Calu3 (cell line): ENCODE data around the gene YY1. TPM values are rescaled to one million over a fixed set of nuclear protein-coding genes. Genes with fewer than 3 reads are reported as not detected.
A peak's percentile ranks its signal among the peaks of the same experiment; 100 is the strongest.

Source experiments
- Bru-seq: library from RNA; stranded (reverse); fragments of 400-500 nt; gene quantifications from one replicate; lab custom pipeline; 2021; lab: Mats Ljungman, UMichigan
- BruChase-seq, 2 experiments: library from RNA; stranded (reverse); fragments of 400-500 nt; gene quantifications; one replicate each; lab custom pipeline; 2021; lab: Mats Ljungman, UMichigan
- BruUV-seq: library from RNA; stranded (reverse); fragments of 400-500 nt; replicated peaks from 2 replicates; lab custom pipeline; 2021; lab: Mats Ljungman, UMichigan
- CTCF ChIA-PET: fragments of 300-600 bp; sonication (Branson Sonifier 250); formaldehyde crosslinking; loops from one replicate; lab custom pipeline; 2022; ENCODE audit warnings: antibody characterized with exemption; lab: Charles Lee
- DNase-seq: peaks from one replicate; pipeline ENCODE4 v3.0.0; 2022
- H3K27ac Mint-ChIP-seq: one replicate; pipeline ENCODE4 v1.8.0; 2022; ENCODE audit warnings: mixed read lengths; ENCODE audit not compliant: unreplicated experiment
- H3K27me3 Mint-ChIP-seq: one replicate; pipeline ENCODE4 v1.8.0; 2022; ENCODE audit warnings: mixed read lengths; ENCODE audit not compliant: unreplicated experiment
- H3K36me3 Mint-ChIP-seq: one replicate; pipeline ENCODE4 v1.8.0; 2022; ENCODE audit warnings: mild to moderate bottlenecking, moderate library complexity, mixed read lengths; ENCODE audit not compliant: insufficient read depth, unreplicated experiment
- H3K4me1 Mint-ChIP-seq: one replicate; pipeline ENCODE4 v1.8.0; 2022; ENCODE audit warnings: mild to moderate bottlenecking, low read depth, mixed read lengths; ENCODE audit not compliant: unreplicated experiment
- H3K4me3 Mint-ChIP-seq: one replicate; pipeline ENCODE4 v1.8.0; 2022; ENCODE audit warnings: mild to moderate bottlenecking, low read depth, moderate library complexity, mixed read lengths; ENCODE audit not compliant: unreplicated experiment
- H3K9me3 Mint-ChIP-seq: one replicate; pipeline ENCODE4 v1.8.0; 2022; ENCODE audit warnings: low read depth, mixed read lengths; ENCODE audit not compliant: unreplicated experiment
- CTCF ChIP-seq: fragments of 200-600 bp; IDR thresholded peaks from one replicate; pipeline ENCODE4 v1.8.0; 2022; ENCODE audit warnings: antibody characterized with exemption; ENCODE audit not compliant: unreplicated experiment
- intact Hi-C: fragments of 100-400 bp; cut with micrococcal nuclease; formaldehyde crosslinking; loops from one replicate; pipeline ENCODE4 v1.10.0; 2022; ENCODE audit not compliant: unreplicated experiment
- long read RNA-seq: library from polyadenylated mRNA; stranded (forward); transcript quantifications from one replicate; pipeline ENCODE4 v2.0.0, GENCODE V29; 2022
- total RNA-seq: library from RNA; stranded (reverse); gene quantifications from 2 replicates; pipeline ENCODE4 v1.2.3, GENCODE V29; 2022

The YY1 gene
- total RNA-seq (99.0 and 100.0 TPM in 2 replicates), Bru-seq, nascent RNA (percentile 92 among the genes with signal in this experiment), BruChase-seq, experiment 1, labeled RNA remaining after a 6-hour chase (percentile 94 among the genes with signal in this experiment), BruChase-seq, experiment 2, labeled RNA remaining after a 2-hour chase (percentile 93 among the genes with signal in this experiment)
- long read RNA-seq, full-length matches to known transcripts = 50 of 66 reads
- long read RNA-seq, partial matches to known transcripts = 2 of 66 reads
- long read RNA-seq, other reads (novel, unspliced or antisense) = 14 of 66 reads

DNA sequence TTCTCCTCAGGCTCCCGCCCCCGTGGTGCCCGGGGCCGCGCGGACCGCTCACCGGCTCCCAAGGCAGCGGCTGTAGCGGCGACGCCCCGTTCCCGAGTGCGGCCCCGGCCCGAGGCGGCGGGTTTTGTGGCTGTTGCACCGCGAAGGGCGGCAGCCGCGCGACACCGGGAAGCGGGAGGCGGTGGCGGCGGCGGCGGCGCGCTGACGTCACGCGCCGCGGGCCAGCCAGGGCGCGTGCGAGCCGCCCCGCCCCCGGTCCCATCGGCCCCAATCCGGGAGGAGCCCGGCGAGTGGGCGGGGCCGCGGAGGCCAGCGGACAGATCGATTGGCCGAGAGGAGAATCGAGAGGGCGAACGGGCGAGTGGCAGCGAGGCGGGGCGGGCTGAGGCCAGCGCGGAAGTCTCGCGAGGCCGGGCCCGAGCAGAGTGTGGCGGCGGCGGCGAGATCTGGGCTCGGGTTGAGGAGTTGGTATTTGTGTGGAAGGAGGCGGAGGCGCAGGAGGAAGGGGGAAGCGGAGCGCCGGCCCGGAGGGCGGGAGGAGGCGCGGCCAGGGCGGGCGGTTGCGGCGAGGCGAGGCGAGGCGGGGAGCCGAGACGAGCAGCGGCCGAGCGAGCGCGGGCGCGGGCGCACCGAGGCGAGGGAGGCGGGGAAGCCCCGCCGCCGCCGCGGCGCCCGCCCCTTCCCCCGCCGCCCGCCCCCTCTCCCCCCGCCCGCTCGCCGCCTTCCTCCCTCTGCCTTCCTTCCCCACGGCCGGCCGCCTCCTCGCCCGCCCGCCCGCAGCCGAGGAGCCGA is at the start of gene YY1:
Gene YY1 (plus strand): TSS at position 726 of the 792 bp plus-strand sequence. CDS start 101 bp downstream, outside the sequence.
- Mint-ChIP-seq H3K27me3 (no peaks in the 10 kb centered on the region), H3K4me3 (peak within 1 kb of the TSS; percentile 92), H3K4me1 (peaks cover 30% of the 10 kb centered on the region), H3K9me3 (no peaks in the 10 kb centered on the region), H3K36me3 (peaks cover 64% of the 10 kb centered on the region), H3K27ac (peak within 1 kb of the TSS; percentile 98)
- no peak for TF ChIP-seq CTCF
- BruUV-seq = no TSS peak
- peak; percentile 99 for DNase-seq
- intact Hi-C loops = no loop called here
- CTCF ChIA-PET = interaction anchor here (1.2 kb wide), 1 partner anchor 45 kb away, joined by 3 read pairs; no protein-coding TSS in a partner anchor

- Mint-ChIP-seq H3K4me3 (no peak overlapping the region), H3K36me3 (no peaks in the 10 kb centered on the region), H3K9me3 (no peaks in the 10 kb centered on the region), H3K27me3 (no peaks in the 10 kb centered on the region), H3K27ac (no peak overlapping the region), H3K4me1 (peaks cover 9% of the 10 kb centered on the region)
- intact Hi-C loops = loop anchor here (5.0 kb wide), 1 partner anchor 58 kb away; no protein-coding TSS in a partner anchor
- DNase-seq = no peak
- CTCF ChIA-PET = no interaction called here
- no TSS peak for BruUV-seq
- TF ChIP-seq CTCF = no peak
Measured at GRCh38 chr14:100190126-100190525, 48.8 kb upstream of the YY1 start.

- BruUV-seq = no TSS peak
- Mint-ChIP-seq H3K4me1 (peaks cover 9% of the 10 kb centered on the region), H3K27ac (no peak overlapping the region), H3K36me3 (no peaks in the 10 kb centered on the region), H3K4me3 (no peak overlapping the region), H3K27me3 (no peaks in the 10 kb centered on the region), H3K9me3 (no peaks in the 10 kb centered on the region)
- no peak for DNase-seq
- CTCF ChIA-PET = interaction anchor here (1.5 kb wide), 1 partner anchor 209 kb away, joined by 4 read pairs; no protein-coding TSS in a partner anchor
- TF ChIP-seq CTCF = no peak
- intact Hi-C loops = loop anchor here (2.0 to 5.0 kb wide), 2 partner anchors 59 to 209 kb away; no protein-coding TSS in a partner anchor
Measured at GRCh38 chr14:100191584-100192249, 47.2 kb upstream of the YY1 start.

- no peaks in the 10 kb centered on the region for H3K9me3 Mint-ChIP-seq
- peak overlapping the region; percentile 57 for H3K4me3 Mint-ChIP-seq
- no peak overlapping the region for H3K27ac Mint-ChIP-seq
- TF ChIP-seq CTCF = no peak
- CTCF ChIA-PET = interaction anchor here (0.8 to 2.2 kb wide), 11 partner anchors 9 to 210 kb away, joined by 3 to 8 read pairs (median 3); no protein-coding TSS in a partner anchor
- no peaks in the 10 kb centered on the region for H3K36me3 Mint-ChIP-seq
- peaks cover 9% of the 10 kb centered on the region for H3K4me1 Mint-ChIP-seq
- no TSS peak for BruUV-seq
- no peaks in the 10 kb centered on the region for H3K27me3 Mint-ChIP-seq
- intact Hi-C loops = loop anchor here (2.0 to 5.0 kb wide), 2 partner anchors 60 to 209 kb away; no protein-coding TSS in a partner anchor
- DNase-seq = no peak
Measured at GRCh38 chr14:100192250-100192671, 46.7 kb upstream of the YY1 start.
